HEK293 (cell line): ENCODE measurements around the gene EML4.
A peak's percentile ranks its signal among the peaks of the same experiment; 100 is the strongest.

Experiments
- CTCF ChIA-PET: fragments of 350-600 bp; formaldehyde crosslinking; extraction: SDS; loops from one replicate; lab custom pipeline; 2021; ENCODE audit warnings: antibody characterized with exemption; lab: Yijun Ruan, JAX
- POLR2A ChIA-PET: fragments of 300-600 bp; formaldehyde crosslinking; extraction: SDS; loops from one replicate; lab custom pipeline; 2020; ENCODE audit warnings: antibody characterized with exemption, inconsistent platforms; lab: Yijun Ruan, JAX
- H3K27ac ChIP-seq: fragments of 200-500 bp; sonication (Bioruptor generic); 2 replicates; pipeline ENCODE4 v1.5.1; 2014; ENCODE audit warnings: low read depth, low read length, control low read depth, inconsistent platforms; ENCODE audit errors: extremely low read depth
- H3K36me3 ChIP-seq, 2 experiments: fragments of 200-500 bp in 1 of 2; sonication (Bioruptor generic) in 1 of 2; 1 replicate in 1 of 2; 2 replicates in 1 of 2; pipeline ENCODE4 v1.5.1; 2014 to 2017; ENCODE audit warnings: inconsistent platforms in 2 of 2, low read length in 2 of 2; ENCODE audit not compliant: control insufficient read depth in 2 of 2, insufficient read depth in 1 of 2
- H3K4me1 ChIP-seq: fragments of 200-500 bp; sonication (Bioruptor generic); 2 replicates; pipeline ENCODE4 v1.5.1; 2014; ENCODE audit warnings: mild to moderate bottlenecking, low read length, inconsistent platforms; ENCODE audit not compliant: control insufficient read depth, insufficient read depth
- H3K4me3 ChIP-seq: 2 replicates; pipeline ENCODE4 v1.5.1; 2011; ENCODE audit warnings: low read depth, mild to moderate bottlenecking, control low read depth, low read length, moderate library complexity
- H3K9me3 ChIP-seq: fragments of 200-500 bp; sonication (Bioruptor generic); 2 replicates; pipeline ENCODE4 v1.5.1; 2014; ENCODE audit warnings: low read depth, low read length, inconsistent platforms; ENCODE audit not compliant: control insufficient read depth, insufficient read depth
- ELK4 ChIP-seq: IDR thresholded peaks from 2 replicates; pipeline ENCODE4 v1.6.1; 2011; ENCODE audit warnings: mild to moderate bottlenecking, low read depth, low read length, borderline replicate concordance
- HIC1 ChIP-seq: fragments of 450-650 bp; formaldehyde crosslinking; IDR thresholded peaks from 2 replicates; pipeline ENCODE4 v1.5.1; 2016; ENCODE audit warnings: missing biosample characterization, missing genetic modification characterization
- KLF1 ChIP-seq: fragments of 450-650 bp; formaldehyde crosslinking; IDR thresholded peaks from 2 replicates; pipeline ENCODE4 v1.5.1; 2016; ENCODE audit warnings: missing biosample characterization, missing genetic modification characterization
- KLF10 ChIP-seq: fragments of 450-650 bp; IDR thresholded peaks from 2 replicates; pipeline ENCODE4 v1.5.1; 2018; ENCODE audit warnings: missing biosample characterization, mild to moderate bottlenecking, missing genetic modification characterization
- KLF17 ChIP-seq: fragments of 450-650 bp; formaldehyde crosslinking; IDR thresholded peaks from 2 replicates; pipeline ENCODE4 v1.5.1; 2016; ENCODE audit warnings: missing biosample characterization, missing genetic modification characterization
- KLF8 ChIP-seq: fragments of 450-650 bp; formaldehyde crosslinking; IDR thresholded peaks from 2 replicates; pipeline ENCODE4 v1.5.1; 2016; ENCODE audit warnings: missing biosample characterization, missing genetic modification characterization
- KLF9 ChIP-seq: fragments of 450-650 bp; formaldehyde crosslinking; IDR thresholded peaks from 2 replicates; pipeline ENCODE4 v1.5.1; 2016; ENCODE audit warnings: missing biosample characterization, missing genetic modification characterization, low read depth
- MYNN ChIP-seq: fragments of 450-650 bp; formaldehyde crosslinking; IDR thresholded peaks from 2 replicates; pipeline ENCODE4 v1.5.1; 2016; ENCODE audit warnings: missing biosample characterization, missing genetic modification characterization, borderline replicate concordance
- PATZ1 ChIP-seq: fragments of 450-650 bp; formaldehyde crosslinking; IDR thresholded peaks from 2 replicates; pipeline ENCODE4 v1.5.1; 2016; ENCODE audit warnings: missing biosample characterization, missing genetic modification characterization
- SCRT2 ChIP-seq: fragments of 450-650 bp; formaldehyde crosslinking; IDR thresholded peaks from 2 replicates; pipeline ENCODE4 v1.5.1; 2016; ENCODE audit warnings: missing biosample characterization, missing genetic modification characterization
- SP3 ChIP-seq: fragments of 450-650 bp; formaldehyde crosslinking; IDR thresholded peaks from 2 replicates; pipeline ENCODE4 v1.5.1; 2016; ENCODE audit warnings: missing biosample characterization, missing genetic modification characterization
- ZBTB1 ChIP-seq: fragments of 450-650 bp; formaldehyde crosslinking; IDR thresholded peaks from 2 replicates; pipeline ENCODE4 v1.5.1; 2016; ENCODE audit warnings: missing biosample characterization, missing genetic modification characterization
- ZBTB7A ChIP-seq: fragments of 450-650 bp; formaldehyde crosslinking; IDR thresholded peaks from 2 replicates; pipeline ENCODE4 v1.5.1; 2016; ENCODE audit warnings: low read depth, missing biosample characterization, missing genetic modification characterization
- ZBTB8A ChIP-seq: fragments of 450-650 bp; formaldehyde crosslinking; IDR thresholded peaks from 2 replicates; pipeline ENCODE4 v1.5.1; 2016; ENCODE audit warnings: missing biosample characterization, missing genetic modification characterization
- ZEB2 ChIP-seq: fragments of 450-650 bp; formaldehyde crosslinking; IDR thresholded peaks from 2 replicates; pipeline ENCODE4 v1.5.1; 2016; ENCODE audit warnings: missing biosample characterization, missing genetic modification characterization
- ZFP37 ChIP-seq: fragments of 450-650 bp; formaldehyde crosslinking; IDR thresholded peaks from 2 replicates; pipeline ENCODE4 v1.5.1; 2016; ENCODE audit warnings: missing biosample characterization, missing genetic modification characterization
- ZFP69B ChIP-seq: fragments of 450-650 bp; formaldehyde crosslinking; IDR thresholded peaks from 2 replicates; pipeline ENCODE4 v1.5.1; 2016; ENCODE audit warnings: missing biosample characterization, missing genetic modification characterization
- ZNF175 ChIP-seq: fragments of 450-650 bp; formaldehyde crosslinking; IDR thresholded peaks from 2 replicates; pipeline ENCODE4 v1.5.1; 2016; ENCODE audit warnings: missing biosample characterization, missing genetic modification characterization
- ZNF2 ChIP-seq: fragments of 450-650 bp; formaldehyde crosslinking; IDR thresholded peaks from 2 replicates; pipeline ENCODE4 v1.5.1; 2016; ENCODE audit warnings: missing biosample characterization, missing genetic modification characterization
- ZNF335 ChIP-seq: fragments of 450-650 bp; formaldehyde crosslinking; conservative IDR thresholded peaks from 2 replicates; pipeline ENCODE4 v1.5.1; 2016; ENCODE audit warnings: missing biosample characterization, missing genetic modification characterization
- ZNF341 ChIP-seq: fragments of 450-650 bp; formaldehyde crosslinking; IDR thresholded peaks from 2 replicates; pipeline ENCODE4; 2016; ENCODE audit warnings: low read depth, missing biosample characterization, missing genetic modification characterization
- ZNF391 ChIP-seq: fragments of 450-650 bp; formaldehyde crosslinking; IDR thresholded peaks from 2 replicates; pipeline ENCODE4 v1.5.1; 2016; ENCODE audit warnings: low read depth, missing biosample characterization, missing genetic modification characterization, borderline replicate concordance
- ZNF555 ChIP-seq: fragments of 450-650 bp; formaldehyde crosslinking; conservative IDR thresholded peaks from 2 replicates; pipeline ENCODE4 v1.5.1; 2017; ENCODE audit warnings: missing biosample characterization, mild to moderate bottlenecking, missing genetic modification characterization, inconsistent platforms
- ZNF645 ChIP-seq: fragments of 450-650 bp; formaldehyde crosslinking; IDR thresholded peaks from 2 replicates; pipeline ENCODE4; 2016; ENCODE audit warnings: missing biosample characterization, missing genetic modification characterization
- ZNF830 ChIP-seq: fragments of 450-650 bp; IDR thresholded peaks from 2 replicates; pipeline ENCODE4 v1.5.0; 2018; ENCODE audit warnings: missing biosample characterization, missing genetic modification characterization, low read depth, mild to moderate bottlenecking, moderate library complexity
- ZSCAN30 ChIP-seq: fragments of 450-650 bp; IDR thresholded peaks from 2 replicates; pipeline ENCODE4 v1.5.1; 2018; ENCODE audit warnings: missing biosample characterization, mild to moderate bottlenecking, missing genetic modification characterization, moderate library complexity
- ZXDB ChIP-seq: fragments of 450-650 bp; formaldehyde crosslinking; IDR thresholded peaks from 2 replicates; pipeline ENCODE4 v1.5.1; 2016; ENCODE audit warnings: missing biosample characterization, missing genetic modification characterization

EML4 gene

GRCh38 chr2:42169100-42169873 lies at the start of gene EML4:
Gene EML4 (plus strand): TSS chr2:42169353. CDS start chr2:42169612, 259 bp downstream.
- Histone ChIP-seq H3K4me3 (peak within 1 kb of the TSS; percentile 71), H3K9me3 (no peaks in the 10 kb centered on the region), H3K4me1 (peaks cover 26% of the 10 kb centered on the region), H3K27ac (peak within 1 kb of the TSS; percentile 86), H3K36me3 (no peaks in the 10 kb centered on the region)
- POLR2A ChIA-PET: interaction anchor here (1.0 to 1.4 kb wide), 4 partner anchors 27 to 43 kb away, joined by 3 to 5 read pairs (median 4); no protein-coding TSS in a partner anchor
- CTCF ChIA-PET: interaction anchor here (0.6 kb wide), 1 partner anchor 40 kb away, joined by 3 read pairs; no protein-coding TSS in a partner anchor
- TF ChIP-seq ZNF2 (tag by site-specific recombination): 0 out of 2 replicates have a peak, but pooled peaks have one; percentile 30
- peak; percentile 77 for TF ChIP-seq KLF9 (tag by site-specific recombination)
- TF ChIP-seq ZNF341: peak; percentile 65; the same call in 1 of the 2 replicates
- 0 out of 2 replicates have a peak, but pooled peaks have one; percentile 16 for TF ChIP-seq ZBTB7A (tag by site-specific recombination)
- peak; percentile 82; the same call in 1 of the 2 replicates for TF ChIP-seq ZFP37 (tag by site-specific recombination)
- TF ChIP-seq KLF17 (tag by site-specific recombination): peak; percentile 59
- TF ChIP-seq ZNF555 (tag by site-specific recombination): no peak
- TF ChIP-seq KLF1 (tag by site-specific recombination): 0 out of 2 replicates have a peak, but pooled peaks have one; percentile 47
- TF ChIP-seq ZNF830: no peak
- TF ChIP-seq ZXDB (tag by site-specific recombination): peak; percentile 65; the same call in 1 of the 2 replicates
- no peak for TF ChIP-seq ZBTB1 (tag by site-specific recombination)
- 0 out of 2 replicates have a peak, but pooled peaks have one; percentile 58 for TF ChIP-seq ZSCAN30 (tag by site-specific recombination)
- peak; percentile 71 for TF ChIP-seq SP3 (tag by site-specific recombination)
- peak; percentile 63 for TF ChIP-seq ZFP69B (tag by site-specific recombination)
- no peak for TF ChIP-seq ZNF391
- TF ChIP-seq ZBTB8A: peak; percentile 46; the same call in 1 of the 2 replicates
- peak; percentile 68; the same call in 1 of the 2 replicates for TF ChIP-seq KLF10 (tag by site-specific recombination)
- TF ChIP-seq ZNF645 (tag by site-specific recombination): no peak
- TF ChIP-seq SCRT2 (tag by site-specific recombination): peak; percentile 87
- no peak for TF ChIP-seq MYNN (tag by site-specific recombination)
- TF ChIP-seq PATZ1 (tag by site-specific recombination): no peak; the same call in 1 of the 2 replicates
- TF ChIP-seq ELK4: peak; percentile 90
- peak; percentile 63; the same call in 1 of the 2 replicates for TF ChIP-seq HIC1 (tag by site-specific recombination)
- peak; percentile 93 for TF ChIP-seq ZNF335 (tag by site-specific recombination)
- no peak for TF ChIP-seq ZNF175 (tag by site-specific recombination)
- peak; percentile 54; the same call in 1 of the 2 replicates for TF ChIP-seq KLF8
- TF ChIP-seq ZEB2: peak; percentile 90
